Heart left ventricle (tissue), 16 donors: ENCODE measurements around the gene YY2. TPM values are rescaled to one million over a fixed set of nuclear protein-coding genes. Genes with fewer than 3 reads are reported as not detected.
"Not testable (repeated sequence)": the region's sequence is repeated elsewhere in the genome, so short reads cannot be mapped to it uniquely, and the experiment has no call there.

Experiments used
- ATAC-seq, 4 donors: fragments of 200-7000 bp; cut with Tn5 transposase; one replicate each; pipeline ENCODE4 v1.9.1; 2020 to 2022; ENCODE audit warnings: moderate library complexity in 4 of 4, mild to moderate bottlenecking in 3 of 4, moderate number of reproducible peaks in 1 of 4
- DNase-seq, 5 donors: peaks; one replicate each; pipeline ENCODE4 v3.0.0-alpha.2; 2020
- H3K27ac ChIP-seq, 12 donors: fragments of 200-600 bp; sonication (generic) in 4 of 12; one replicate each; pipeline versions ENCODE4 v1.5.0 to v1.8.0; 2016 to 2022; ENCODE audit warnings: mild to moderate bottlenecking in 2 of 12
- H3K27me3 ChIP-seq, 9 donors: fragments of 200-600 bp; sonication (generic) in 2 of 9; one replicate each; pipeline versions ENCODE4 v1.5.1 to v1.8.0; 2016 to 2022; ENCODE audit warnings: mild to moderate bottlenecking in 3 of 9
- H3K36me3 ChIP-seq, 9 donors: fragments of 200-600 bp; sonication (generic) in 2 of 9; one replicate each; pipeline versions ENCODE4 v1.5.0 to v1.8.0; 2018 to 2022; ENCODE audit warnings: mild to moderate bottlenecking in 2 of 9
- H3K4me1 ChIP-seq, 12 donors: fragments of 200-600 bp; sonication (generic) in 4 of 12; one replicate each; pipeline versions ENCODE4 v1.5.0 to v1.8.0; 2016 to 2022; ENCODE audit warnings: mild to moderate bottlenecking in 3 of 12
- H3K4me3 ChIP-seq, 12 donors: fragments of 200-600 bp; sonication (generic) in 4 of 12; one replicate each; pipeline versions ENCODE4 v1.5.0 to v1.8.0; 2017 to 2022; ENCODE audit warnings: mild to moderate bottlenecking in 9 of 12, moderate library complexity in 4 of 12
- H3K9me3 ChIP-seq, 12 donors: fragments of 200-600 bp; sonication (generic) in 4 of 12; one replicate each; pipeline versions ENCODE4 v1.5.0 to v1.8.0; 2016 to 2022; ENCODE audit warnings: mild to moderate bottlenecking in 1 of 12
- POLR2A ChIP-seq, 2 donors: fragments of 450-650 bp; IDR thresholded peaks; one replicate each; pipeline ENCODE4 v1.6.1; 2017; ENCODE audit warnings: antibody characterized with exemption in 2 of 2, mild to moderate bottlenecking in 2 of 2, moderate library complexity in 2 of 2
- WGBS, 4 donors: extraction: QIAGEN DNeasy Blood & Tissue Kit in 2 of 4; methylation state at CpG; one replicate each; pipeline versions ENCODE4 v1.1.5 to v1.1.7; 2013 to 2018; 5-methylcytosine and 5-hydroxymethylcytosine counted together
- intact Hi-C, 10 donors: fragments of 100-400 bp; cut with DNase I; formaldehyde crosslinking; loops; one replicate each; pipeline versions ENCODE4 v1.11.1 to v1.14.2; 2022
- polyA plus RNA-seq, 2 donors: library from polyadenylated mRNA; stranded (reverse); fragments of 200-250 nt; gene quantifications; one replicate each; pipeline ENCODE4 v1.2.3, GENCODE V29; 2013
- total RNA-seq, 9 donors: library from RNA; depleted of rRNA in 2 of 9; stranded (reverse); fragments of >200 nt in 2 of 9; fragmentation: NEBNext Ultra II Directional in 3 of 9; extraction: Animal tissue kit (Norgen Biotek cat#: 25700) in 3 of 9; gene quantifications; one replicate each; pipeline versions ENCODE4 v1.1.0 to v1.2.4, GENCODE V29; 2016 to 2023
- TF ChIP-seq, protein P1 (sequence below), 12 donors: fragments of 200-600 bp; sonication (generic) in 4 of 12; IDR thresholded peaks; one replicate each; pipeline versions ENCODE4 v1.5.0 to v1.8.0; 2018 to 2022; ENCODE audit warnings: antibody characterized with exemption in 12 of 12, mild to moderate bottlenecking in 5 of 12
- donor health status: ischemic (EF 13 %, LVEDD 7.1; RV severe dilation, severe dysfunction).
- donor health status: healthy with polysubstance abuse.
- donor health status: DM: no; HTN: yes; CAD: no.
- donor health status: DM: no; HTN: no; CAD: no.
- donor health status: ischemic (EF 25% LVEDD 6.9; RV normal size, moderate dysfunction).
- donor health status: ischemic (EF 25% LVEDD 5.7; RV mildly dilated, moderate dysfunction).
- donor health status: healthy.
- donor health status: DM: yes; HTN: yes; CAD: no.
- donor health status: ischemic (EF 35%, LVEDD 5.7; RV mildly dilated, moderate dysfunction).
- donor health status: nonischemic (EF 11% LVEDD 7.7; RV severe dilation, severe dysfunction).
- donor health status: DM: yes; HTN: yes; CAD: no.
- donor health status: PGD.
- donor health status: ischemic (EF 29% LVEDD 5.4; RV normal size, mild dysfunction).
- donor health status: nonischemic (EF 23%, LVEDD 6.1; RV moderate dilation, normal function).

The YY2 gene
- total and polyA plus RNA-seq, 11 donors: 0.38 to 1.2 (median 0.63) TPM

DNA sequence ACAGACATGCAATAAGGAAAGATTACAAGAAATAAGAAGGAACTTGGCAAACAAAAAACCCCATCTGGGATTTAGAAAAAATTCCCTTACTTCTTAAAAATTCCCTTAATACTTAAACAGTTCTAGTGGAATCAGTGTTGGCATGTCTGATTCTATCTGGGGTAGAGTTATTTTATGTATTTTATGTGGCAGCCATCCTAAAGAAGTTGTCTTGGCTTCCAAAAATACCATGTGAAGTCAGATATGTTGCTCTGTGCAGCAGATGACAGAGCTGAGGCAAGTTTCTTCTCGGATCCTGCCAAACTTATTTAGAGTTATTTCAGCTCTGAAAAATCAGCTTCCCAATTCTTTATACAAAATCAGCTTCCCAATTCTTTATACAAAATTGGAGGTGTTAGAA, 14.7 kb downstream of the YY2 start:
- WGBS, 4 donors: 36 to 59% (median 54%) methylated on average over 1 of the region's 1 CpG
- Histone ChIP-seq H3K9me3 (no peaks in the 10 kb centered on the region), H3K27ac (peak overlapping the region in 3 of 12 donors; percentile 32 to 39 (median 34)), H3K4me3 (no peak overlapping the region), H3K27me3 (peaks cover 0 to 5% (median 0%) of the 10 kb centered on the region in 9 donors), H3K4me1 (peaks cover 0 to 3% (median 0%) of the 10 kb centered on the region in 12 donors), H3K36me3 (peaks cover 0 to 6% (median 0%) of the 10 kb centered on the region in 9 donors)
- TF ChIP-seq POLR2A (IDR thresholded peaks at IDR 0.05): no peak
- TF ChIP-seq, protein P1, sequence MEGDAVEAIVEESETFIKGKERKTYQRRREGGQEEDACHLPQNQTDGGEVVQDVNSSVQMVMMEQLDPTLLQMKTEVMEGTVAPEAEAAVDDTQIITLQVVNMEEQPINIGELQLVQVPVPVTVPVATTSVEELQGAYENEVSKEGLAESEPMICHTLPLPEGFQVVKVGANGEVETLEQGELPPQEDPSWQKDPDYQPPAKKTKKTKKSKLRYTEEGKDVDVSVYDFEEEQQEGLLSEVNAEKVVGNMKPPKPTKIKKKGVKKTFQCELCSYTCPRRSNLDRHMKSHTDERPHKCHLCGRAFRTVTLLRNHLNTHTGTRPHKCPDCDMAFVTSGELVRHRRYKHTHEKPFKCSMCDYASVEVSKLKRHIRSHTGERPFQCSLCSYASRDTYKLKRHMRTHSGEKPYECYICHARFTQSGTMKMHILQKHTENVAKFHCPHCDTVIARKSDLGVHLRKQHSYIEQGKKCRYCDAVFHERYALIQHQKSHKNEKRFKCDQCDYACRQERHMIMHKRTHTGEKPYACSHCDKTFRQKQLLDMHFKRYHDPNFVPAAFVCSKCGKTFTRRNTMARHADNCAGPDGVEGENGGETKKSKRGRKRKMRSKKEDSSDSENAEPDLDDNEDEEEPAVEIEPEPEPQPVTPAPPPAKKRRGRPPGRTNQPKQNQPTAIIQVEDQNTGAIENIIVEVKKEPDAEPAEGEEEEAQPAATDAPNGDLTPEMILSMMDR (IDR thresholded peaks at IDR 0.05): no peak
- intact Hi-C loops: no loop called here
- ATAC-seq (no peak), DNase-seq (no peak)

DNA sequence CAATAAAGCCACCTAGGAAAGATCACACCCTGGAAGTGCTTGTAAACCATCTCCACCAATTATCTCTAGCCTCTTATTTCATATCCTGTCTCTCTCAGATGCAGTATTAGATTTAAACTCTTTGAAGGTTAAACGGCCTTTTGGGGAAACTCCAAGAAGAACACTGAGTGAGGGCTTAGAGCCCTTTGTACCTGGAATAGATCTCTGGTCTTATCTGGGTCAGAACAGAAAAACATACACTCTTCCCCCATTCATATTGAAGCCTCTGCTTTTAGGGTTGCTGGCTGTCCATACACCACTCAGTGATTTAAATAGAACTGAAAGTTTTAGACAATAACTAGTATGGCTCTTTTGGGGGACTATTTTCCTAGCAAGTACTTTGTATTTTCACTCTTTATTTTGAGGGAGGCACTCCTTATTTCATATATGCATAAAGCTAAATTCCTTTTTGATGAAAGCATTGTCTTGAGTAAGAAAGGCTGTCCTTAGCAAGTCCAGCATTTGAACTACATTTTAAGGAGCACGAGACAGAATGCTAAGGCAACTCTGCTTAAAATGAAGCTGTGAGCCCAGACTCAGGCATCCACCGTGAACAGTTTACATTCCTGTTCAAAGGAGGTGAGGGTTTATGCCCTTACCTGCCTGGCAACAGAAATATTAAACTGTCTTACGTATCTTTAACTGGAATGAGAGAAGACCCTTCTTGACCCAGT, 17.4 kb downstream of the YY2 start:
- H3K4me1 ChIP-seq: peaks cover 0 to 3% (median 0%) of the 10 kb centered on the region in 12 donors
- no peak for DNase-seq
- H3K27ac ChIP-seq: no peak overlapping the region
- H3K9me3 ChIP-seq: no peaks in the 10 kb centered on the region
- WGBS, 4 donors: 62 to 72% (median 65%) methylated on average over 4 of the region's 4 CpGs
- H3K27me3 ChIP-seq: peaks cover 0 to 4% (median 0%) of the 10 kb centered on the region in 9 donors
- no peak for ATAC-seq
- TF ChIP-seq, protein P1 (IDR thresholded peaks at IDR 0.05): no peak
- no peak for TF ChIP-seq POLR2A (IDR thresholded peaks at IDR 0.05)
- H3K4me3 ChIP-seq: no peak overlapping the region
- H3K36me3 ChIP-seq: peaks cover 0 to 10% (median 0%) of the 10 kb centered on the region in 9 donors
- intact Hi-C loops: no loop called here

DNA sequence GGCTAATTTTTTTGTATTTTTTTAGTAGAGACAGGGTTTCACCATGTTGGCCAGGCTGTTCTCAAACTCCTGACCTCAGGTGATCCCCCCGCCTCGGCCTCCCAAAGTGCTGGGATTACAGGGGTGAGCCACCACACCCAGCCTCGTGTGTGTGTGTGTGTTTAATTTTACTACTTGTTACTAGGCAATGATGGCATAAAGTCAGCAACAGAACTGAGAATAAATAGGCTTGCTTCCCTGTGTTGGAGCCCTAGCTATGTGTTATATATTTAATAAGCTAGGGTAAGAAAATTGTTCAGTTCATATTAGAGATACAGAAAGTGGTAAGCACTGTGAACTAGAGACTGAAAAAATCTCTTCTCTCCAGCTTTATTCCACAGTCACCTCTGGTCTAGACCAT, 18.4 kb downstream of the YY2 start:
- peaks cover 0 to 17% (median 0%) of the 10 kb centered on the region in 9 donors for H3K36me3 ChIP-seq
- H3K27ac ChIP-seq, DNase-seq, H3K27me3 ChIP-seq, ATAC-seq, intact Hi-C loops, H3K4me1 ChIP-seq, H3K4me3 ChIP-seq, H3K9me3 ChIP-seq: not testable (repeated sequence)
- WGBS, 4 donors: 66 to 81% (median 78%) methylated on average over 3 of the region's 3 CpGs

DNA sequence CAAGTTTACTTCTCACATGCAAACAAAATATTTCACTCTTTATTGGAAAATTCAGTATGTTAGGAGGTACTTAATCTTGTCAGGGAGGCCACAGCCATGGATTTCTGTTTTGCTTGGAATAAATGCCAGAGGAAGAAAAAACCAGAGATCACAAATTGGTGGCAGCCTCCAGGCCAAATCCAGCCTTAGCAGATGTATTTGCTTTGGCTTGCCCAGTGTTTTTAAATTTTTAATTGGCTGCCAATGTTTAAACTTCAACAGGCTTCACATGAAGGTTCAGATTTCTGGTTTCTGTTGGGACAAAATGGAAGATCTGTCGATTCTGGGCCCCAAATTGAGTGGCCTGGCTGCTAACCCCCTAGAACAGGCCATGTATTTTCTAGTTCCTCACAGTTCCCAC, 19.2 kb downstream of the YY2 start:
- DNase-seq (no peak), ATAC-seq (no peak)
- Histone ChIP-seq H3K9me3 (no peaks in the 10 kb centered on the region), H3K4me3 (no peak overlapping the region), H3K4me1 (peaks cover 0 to 3% (median 0%) of the 10 kb centered on the region in 12 donors), H3K36me3 (peaks cover 0 to 20% (median 0%) of the 10 kb centered on the region in 9 donors), H3K27ac (no peak overlapping the region), H3K27me3 (peaks cover 0 to 4% (median 0%) of the 10 kb centered on the region in 9 donors)
- intact Hi-C loops: no loop called here
- 44 to 91% (median 55%) methylated on average over 1 of the region's 1 CpG for WGBS, 4 donors
- TF ChIP-seq, protein P1 (IDR thresholded peaks at IDR 0.05): no peak
- no peak for TF ChIP-seq POLR2A (IDR thresholded peaks at IDR 0.05)
